Hippocampal formation (tissue), 2 donors: Measurements from ENCODE around the gene AAK1.
"Not testable (repeated sequence)": the region's sequence is repeated elsewhere in the genome, so short reads cannot be mapped to it uniquely, and the experiment has no call there.

Experiments
- DNase-seq, 2 donors: peaks; one replicate each; lab custom pipeline; 2025; lab: John Stamatoyannopoulos, UW

The AAK1 gene

GRCh38 chr2:69572641-69573040 lies 70.9 kb downstream of the AAK1 start:
- no peak for DNase-seq

GRCh38 chr2:69571189-69571588 lies 72.3 kb downstream of the AAK1 start:
- no peak for DNase-seq

GRCh38 chr2:69570474-69570873 lies 73.1 kb downstream of the AAK1 start:
- DNase-seq, result no peak

- no peak for DNase-seq
Observed at GRCh38 chr2:69567909-69568300, 75.6 kb downstream of the AAK1 start.

- DNase-seq, result no peak
Observed at GRCh38 chr2:69567157-69567908, 76.2 kb downstream of the AAK1 start.

- no peak for DNase-seq
Observed at GRCh38 chr2:69566669-69567068, 76.9 kb downstream of the AAK1 start.

GRCh38 chr2:69565431-69565839 lies 78.1 kb downstream of the AAK1 start:
- peak; percentile 16 to 57 for DNase-seq

GRCh38 chr2:69564604-69565003 lies 78.9 kb downstream of the AAK1 start:
- DNase-seq, result no peak

GRCh38 chr2:69563021-69563420 lies 80.5 kb downstream of the AAK1 start:
- no peak for DNase-seq

- DNase-seq, result no peak
Observed at GRCh38 chr2:69561101-69561500, 82.4 kb downstream of the AAK1 start.

- DNase-seq, result no peak
Observed at GRCh38 chr2:69560147-69560482, 83.4 kb downstream of the AAK1 start.

GRCh38 chr2:69559442-69560146 lies 83.9 kb downstream of the AAK1 start:
- peak in 1 of 2 donors; percentile 45 for DNase-seq

- no peak for DNase-seq
Observed at GRCh38 chr2:69556008-69556407, 87.5 kb downstream of the AAK1 start.

GRCh38 chr2:69554981-69555380 lies 88.6 kb downstream of the AAK1 start:
- peak in 1 of 2 donors; percentile 31 for DNase-seq

GRCh38 chr2:69554568-69554967 lies 89.0 kb downstream of the AAK1 start:
- no peak for DNase-seq

- no peak for DNase-seq
Observed at GRCh38 chr2:69553991-69554390, 89.5 kb downstream of the AAK1 start.

GRCh38 chr2:69550511-69550910 lies 93.0 kb downstream of the AAK1 start:
- DNase-seq, result not testable (repeated sequence)

- DNase-seq, result no peak
Observed at GRCh38 chr2:69549421-69549820, 94.1 kb downstream of the AAK1 start.

GRCh38 chr2:69547984-69548715 lies 95.4 kb downstream of the AAK1 start:
- no peak for DNase-seq

GRCh38 chr2:69546646-69547045 lies 96.9 kb downstream of the AAK1 start:
- DNase-seq, result no peak

GRCh38 chr2:69545477-69545932 lies 98.0 kb downstream of the AAK1 start:
- no peak for DNase-seq

GRCh38 chr2:69544951-69545350 lies 98.6 kb downstream of the AAK1 start:
- DNase-seq, result peak; percentile 12 to 42

- DNase-seq, result no peak
Observed at GRCh38 chr2:69539549-69539908, 104.0 kb downstream of the AAK1 start.
